Stimulated activated CD4-positive, alpha-beta T cell treated with anti-CD3 and anti-CD28 coated beads, Interleukin-1b, Interleukin-23, amount 100 ng/mL, for 24 hours (primary cell): ENCODE data around the gene SLC2A9.
"Not testable (repeated sequence)": the region's sequence is repeated elsewhere in the genome, so short reads cannot be mapped to it uniquely, and the experiment has no call there.

Experiments
- DNase-seq, 4 experiments: peaks; one replicate each; pipeline ENCODE4 v3.0.0-alpha.2; 2020; ENCODE audit warnings: low read depth in 4 of 4, low spot score in 1 of 4

SLC2A9 gene

GRCh38 chr4:9997886-9998285 lies 23.4 kb downstream of the SLC2A9 start:
- DNase-seq = no peak

GRCh38 chr4:9996319-9997110 lies 24.8 kb downstream of the SLC2A9 start:
- DNase-seq = no peak

- no peak for DNase-seq
Measured at GRCh38 chr4:9994246-9994847, 26.9 kb downstream of the SLC2A9 start.

- DNase-seq = no peak
Measured at GRCh38 chr4:9989918-9990635, 31.2 kb downstream of the SLC2A9 start.

GRCh38 chr4:9988933-9989332 lies 32.4 kb downstream of the SLC2A9 start:
- no peak for DNase-seq

GRCh38 chr4:9988363-9988749 lies 32.9 kb downstream of the SLC2A9 start:
- DNase-seq = no peak

GRCh38 chr4:9987749-9988362 lies 33.4 kb downstream of the SLC2A9 start:
- DNase-seq = no peak

GRCh38 chr4:9984621-9985020 lies 36.7 kb downstream of the SLC2A9 start:
- DNase-seq = no peak

- no peak for DNase-seq
Measured at GRCh38 chr4:9983211-9983610, 38.1 kb downstream of the SLC2A9 start.

GRCh38 chr4:9981899-9982298 lies 39.4 kb downstream of the SLC2A9 start:
- DNase-seq = not testable (repeated sequence)

GRCh38 chr4:9980898-9981297 lies 40.4 kb downstream of the SLC2A9 start:
- no peak for DNase-seq

- no peak for DNase-seq
Measured at GRCh38 chr4:9979101-9979701, 42.1 kb downstream of the SLC2A9 start.

GRCh38 chr4:9977518-9978031 lies 43.7 kb downstream of the SLC2A9 start:
- DNase-seq = no peak

GRCh38 chr4:9976781-9977180 lies 44.5 kb downstream of the SLC2A9 start:
- DNase-seq = no peak

GRCh38 chr4:9976293-9976692 lies 45.0 kb downstream of the SLC2A9 start:
- no peak for DNase-seq

GRCh38 chr4:9971711-9972110 lies 49.6 kb downstream of the SLC2A9 start:
- no peak for DNase-seq

- no peak for DNase-seq
Measured at GRCh38 chr4:9970399-9971011, 50.8 kb downstream of the SLC2A9 start.

- no peak for DNase-seq
Measured at GRCh38 chr4:9969526-9970398, 51.5 kb downstream of the SLC2A9 start.

- DNase-seq = no peak
Measured at GRCh38 chr4:9968472-9968871, 52.8 kb downstream of the SLC2A9 start.

- DNase-seq = no peak
Measured at GRCh38 chr4:9964879-9965278, 56.4 kb downstream of the SLC2A9 start.
